CD4-positive, alpha-beta T cell treated with Interleukin-15 for 1 hour (primary cell): Measurements from ENCODE around the gene CTSW.

Source experiments
- DNase-seq: peaks from one replicate; pipeline ENCODE4 v3.0.0-alpha.2; 2020

CTSW gene

GRCh38 chr11:65868076-65868667 is 11.5 kb upstream of the CTSW start:
- no peak for DNase-seq

GRCh38 chr11:65868907-65869306 is 10.7 kb upstream of the CTSW start:
- no peak for DNase-seq

GRCh38 chr11:65869643-65870306 is 9.9 kb upstream of the CTSW start:
- DNase-seq: no peak

GRCh38 chr11:65870307-65870658 is 9.4 kb upstream of the CTSW start:
- no peak for DNase-seq

- no peak for DNase-seq
Observed at GRCh38 chr11:65870706-65871681, 8.6 kb upstream of the CTSW start.

GRCh38 chr11:65871811-65872548 is 7.7 kb upstream of the CTSW start:
- DNase-seq: no peak

- DNase-seq: no peak
Observed at GRCh38 chr11:65872586-65873317, 6.9 kb upstream of the CTSW start, which contains the start of gene EFEMP2. Gene EFEMP2 (minus strand): TSS chr11:65872800. CDS start chr11:65872354, 446 bp downstream.

GRCh38 chr11:65873318-65874156 is 6.1 kb upstream of the CTSW start:
- peak; percentile 95 for DNase-seq

- DNase-seq: no peak
Observed at GRCh38 chr11:65880027-65880426, 390 bp downstream of the CTSW start.

- DNase-seq: no peak
Observed at GRCh38 chr11:65880844-65881421, 1.3 kb downstream of the CTSW start.

- no peak for DNase-seq
Observed at GRCh38 chr11:65882120-65883057, 2.8 kb downstream of the CTSW start.

- no peak for DNase-seq
Observed at GRCh38 chr11:65883058-65883761, 3.6 kb downstream of the CTSW start.

- no peak for DNase-seq
Observed at GRCh38 chr11:65883786-65884715, 4.4 kb downstream of the CTSW start.

GRCh38 chr11:65884716-65885092 is 5.1 kb downstream of the CTSW start:
- peak; percentile 80 for DNase-seq

GRCh38 chr11:65885231-65885630 is 5.6 kb downstream of the CTSW start:
- DNase-seq: no peak

- DNase-seq: no peak
Observed at GRCh38 chr11:65885808-65886536, 6.3 kb downstream of the CTSW start.
